HepG2 (cell line): ENCODE data around the gene RAN. TPM values are rescaled to one million over a fixed set of nuclear protein-coding genes. Genes with fewer than 3 reads are reported as not detected.
A peak's percentile ranks its signal among the peaks of the same experiment; 100 is the strongest.

Experiments used
- ARNT2 ChIP-seq: sonication (generic); formaldehyde crosslinking; IDR thresholded peaks from 2 replicates; pipeline ENCODE4 v1.8.0; 2022; ENCODE audit warnings: mild to moderate bottlenecking, low read depth, missing genetic modification reagents, moderate library complexity
- CC2D1A ChIP-seq: sonication (generic); formaldehyde crosslinking; IDR thresholded peaks from 2 replicates; pipeline ENCODE4 v1.8.1; 2023; ENCODE audit warnings: mild to moderate bottlenecking, missing genetic modification reagents
- FOSL2 ChIP-seq: sonication (generic); formaldehyde crosslinking; IDR thresholded peaks from 2 replicates; pipeline ENCODE4 v1.4.0; 2020; ENCODE audit warnings: missing genetic modification reagents
- HMG20A ChIP-seq: IDR thresholded peaks from 2 replicates; pipeline ENCODE4 v1.6.1; 2016; ENCODE audit warnings: borderline replicate concordance
- POGZ ChIP-seq: sonication (generic); formaldehyde crosslinking; IDR thresholded peaks from 2 replicates; pipeline ENCODE4 v1.4.0; 2020; ENCODE audit warnings: mild to moderate bottlenecking, missing genetic modification reagents
- RAD21 ChIP-seq: fragments of 450-650 bp; formaldehyde crosslinking; IDR thresholded peaks from 2 replicates; pipeline ENCODE4 v1.5.0; 2020; ENCODE audit warnings: mild to moderate bottlenecking
- SRSF9 ChIP-seq: fragments of 200-400 bp; formaldehyde crosslinking; IDR thresholded peaks from 2 replicates; pipeline ENCODE4 v1.6.1; 2018; ENCODE audit warnings: borderline replicate concordance, mild to moderate bottlenecking, low read depth, low read length; ENCODE audit not compliant: insufficient read depth, poor library complexity, severe bottlenecking
- TCF12 ChIP-seq, 2 experiments: fragments of 450-650 bp in 1 of 2; sonication (generic) in 1 of 2; formaldehyde crosslinking in 1 of 2; IDR thresholded peaks; 2 replicates each; pipeline versions ENCODE4 v1.6.1 to v1.8.0; 2017 to 2022; ENCODE audit warnings: antibody characterized with exemption in 1 of 2, mild to moderate bottlenecking in 1 of 2, missing genetic modification reagents in 1 of 2, moderate library complexity in 1 of 2
- THAP11 ChIP-seq: IDR thresholded peaks from 2 replicates; pipeline ENCODE4 v1.6.1; 2016; ENCODE audit warnings: missing biosample characterization, missing genetic modification reagents
- THAP9 ChIP-seq: sonication (generic); formaldehyde crosslinking; IDR thresholded peaks from 2 replicates; pipeline ENCODE4; 2020; ENCODE audit warnings: missing genetic modification reagents, mild to moderate bottlenecking, borderline replicate concordance
- THRA ChIP-seq: sonication (generic); formaldehyde crosslinking; IDR thresholded peaks from 2 replicates; pipeline ENCODE4 v1.4.0; 2020; ENCODE audit warnings: missing genetic modification reagents, borderline replicate concordance
- ZBTB38 ChIP-seq: sonication (generic); formaldehyde crosslinking; IDR thresholded peaks from 2 replicates; pipeline ENCODE4 v1.5.1; 2020; ENCODE audit warnings: mild to moderate bottlenecking, missing genetic modification reagents
- ZBTB7B ChIP-seq: sonication (generic); formaldehyde crosslinking; IDR thresholded peaks from 2 replicates; pipeline ENCODE4 v1.4.0; 2020; ENCODE audit warnings: missing genetic modification reagents
- ZFP91 ChIP-seq: sonication (generic); formaldehyde crosslinking; IDR thresholded peaks from 2 replicates; pipeline ENCODE4 v1.9.0; 2022; ENCODE audit warnings: missing genetic modification reagents, mild to moderate bottlenecking, borderline replicate concordance
- ZKSCAN5 ChIP-seq: sonication (generic); formaldehyde crosslinking; IDR thresholded peaks from 2 replicates; pipeline ENCODE4 v1.5.1; 2020; ENCODE audit warnings: mild to moderate bottlenecking, missing genetic modification reagents
- ZNF331 ChIP-seq: sonication (generic); formaldehyde crosslinking; IDR thresholded peaks from 2 replicates; pipeline ENCODE4 v1.4.0; 2020; ENCODE audit warnings: missing genetic modification reagents
- ZNF333 ChIP-seq: sonication (generic); formaldehyde crosslinking; IDR thresholded peaks from 2 replicates; pipeline ENCODE4 v1.4.0; 2020; ENCODE audit warnings: mild to moderate bottlenecking, missing genetic modification reagents, borderline replicate concordance
- ZNF414 ChIP-seq: sonication (generic); formaldehyde crosslinking; IDR thresholded peaks from 2 replicates; pipeline ENCODE4 v1.5.0; 2020; ENCODE audit warnings: missing genetic modification reagents
- ZNF574 ChIP-seq: sonication (generic); formaldehyde crosslinking; IDR thresholded peaks from 2 replicates; pipeline ENCODE4 v1.4.0; 2020; ENCODE audit warnings: missing genetic modification reagents
- polyA plus RNA-seq, 8 experiments: library from polyadenylated mRNA; depleted of rRNA in 3 of 8; stranded (reverse) in 7 of 8; unstranded in 1 of 8; fragments of >200 nt; fragmentation: Illumina TruSeq in 4 of 8; extraction: Trizol in 4 of 8; gene quantifications; 2 replicates each; pipeline versions ENCODE4 v1.2.1 to v1.2.3, GENCODE V29; 2011 to 2016; ENCODE audit warnings: low read depth in 4 of 8, missing spikeins in 1 of 8, mixed read lengths in 1 of 8; ENCODE audit not compliant: insufficient read depth in 1 of 8
- total RNA-seq, 5 experiments: library from RNA; depleted of rRNA; stranded (reverse); fragments of >200 nt; fragmentation: Illumina TruSeq; extraction: Trizol; gene quantifications; 2 replicates each; pipeline ENCODE4 v1.2.3, GENCODE V29; 2016; ENCODE audit warnings: low read depth in 1 of 5

Gene RAN
- total and polyA plus RNA-seq, 2 of the 13 experiments (the other 11 are each of a cell fraction or from before 2014, with no cell fraction given), result 1,335 to 1,630 TPM

GRCh38 chr12:130826151-130826801 lies 45.6 kb upstream of the RAN start (continued):
- TF ChIP-seq RAD21 (CRISPR knock-in tag) (peak; percentile 89), ZBTB7B (CRISPR knock-in tag) (0 out of 2 replicates have a peak, but pooled peaks have one; percentile 26), ZBTB38 (CRISPR knock-in tag) (peak; percentile 95), ZNF333 (CRISPR knock-in tag) (no peak), SRSF9 (no peak), TCF12 (IDR thresholded peaks at IDR 0.05) (no peak), TCF12 (CRISPR knock-in tag; IDR thresholded peaks at IDR 0.05) (no peak), ZNF574 (CRISPR knock-in tag) (peak; percentile 96), ZFP91 (CRISPR knock-in tag) (peak; percentile 65; the same call in 1 of the 2 replicates), ZKSCAN5 (CRISPR knock-in tag) (no peak), ZNF414 (CRISPR knock-in tag) (no peak), ARNT2 (0 out of 2 replicates have a peak, but pooled peaks have one; percentile 58), ZNF331 (CRISPR knock-in tag) (0 out of 2 replicates have a peak, but pooled peaks have one; percentile 45), POGZ (peak; percentile 62), HMG20A (CRISPR knock-in tag) (no peak), THRA (CRISPR knock-in tag) (no peak), CC2D1A (no peak), FOSL2 (CRISPR knock-in tag) (no peak; the same call in 1 of the 2 replicates), THAP9 (no peak; the same call in 1 of the 2 replicates), THAP11 (CRISPR knock-in tag) (peak; percentile 41; the same call in 1 of the 2 replicates)
